ENCODE data around the gene RHEBL1.
A peak's percentile ranks its signal among the peaks of the same experiment; 100 is the strongest.

Gene RHEBL1

GRCh38 chr12:49098035-49098451 is 28.3 kb upstream of the RHEBL1 start:
- H3K4me3 ChIP-seq (ENCODE audit: low read depth in 1 of 2, low read length in 2 of 2) = no peak overlapping the region
- H3K9me3 ChIP-seq (ENCODE audit: control insufficient read depth in 1 of 2, low read length in 2 of 2) = no peaks in the 10 kb centered on the region
- H3K4me1 ChIP-seq (ENCODE audit: control insufficient read depth in 1 of 2, insufficient read depth in 2 of 2, low read length in 2 of 2) = peaks cover 10 to 11% of the 10 kb centered on the region in 2 donors
- H3K36me3 ChIP-seq (ENCODE audit: control insufficient read depth in 1 of 2, insufficient read depth in 2 of 2, low read length in 2 of 2) = peaks cover 42 to 51% of the 10 kb centered on the region in 2 donors
- H3K27ac ChIP-seq (ENCODE audit: low read depth, low read length) = no peak overlapping the region
- peaks cover 16 to 25% of the 10 kb centered on the region in 2 donors for H3K27me3 ChIP-seq (ENCODE audit: control insufficient read depth in 1 of 2, insufficient read depth in 2 of 2, low read length in 2 of 2)
- H3K9ac ChIP-seq (ENCODE audit: low read depth in 1 of 2, low read length in 2 of 2) = no peak overlapping the region

- Histone ChIP-seq H3K9ac (ENCODE audit: low read depth in 1 of 2, low read length in 2 of 2) (no peak overlapping the region), H3K27me3 (ENCODE audit: control insufficient read depth in 1 of 2, insufficient read depth in 2 of 2, low read length in 2 of 2) (peaks cover 21 to 31% of the 10 kb centered on the region in 2 donors), H3K4me3 (ENCODE audit: low read depth in 1 of 2, low read length in 2 of 2) (no peak overlapping the region), H3K4me1 (ENCODE audit: control insufficient read depth in 1 of 2, insufficient read depth in 2 of 2, low read length in 2 of 2) (peaks cover 12 to 13% of the 10 kb centered on the region in 2 donors), H3K9me3 (ENCODE audit: control insufficient read depth in 1 of 2, low read length in 2 of 2) (no peaks in the 10 kb centered on the region), H3K36me3 (ENCODE audit: control insufficient read depth in 1 of 2, insufficient read depth in 2 of 2, low read length in 2 of 2) (peaks cover 35 to 44% of the 10 kb centered on the region in 2 donors), H3K27ac (ENCODE audit: low read depth, low read length) (no peak overlapping the region)
Observed at GRCh38 chr12:49097381-49097780, 27.6 kb upstream of the RHEBL1 start.

GRCh38 chr12:49094975-49095365 is 25.2 kb upstream of the RHEBL1 start:
- Histone ChIP-seq H3K27me3 (ENCODE audit: control insufficient read depth in 1 of 2, insufficient read depth in 2 of 2, low read length in 2 of 2) (peaks cover 44 to 53% of the 10 kb centered on the region in 2 donors), H3K27ac (ENCODE audit: low read depth, low read length) (no peak overlapping the region), H3K9me3 (ENCODE audit: control insufficient read depth in 1 of 2, low read length in 2 of 2) (no peaks in the 10 kb centered on the region), H3K4me3 (ENCODE audit: low read depth in 1 of 2, low read length in 2 of 2) (no peak overlapping the region), H3K9ac (ENCODE audit: low read depth in 1 of 2, low read length in 2 of 2) (no peak overlapping the region), H3K36me3 (ENCODE audit: control insufficient read depth in 1 of 2, insufficient read depth in 2 of 2, low read length in 2 of 2) (peaks cover 14 to 21% of the 10 kb centered on the region in 2 donors), H3K4me1 (ENCODE audit: control insufficient read depth in 1 of 2, insufficient read depth in 2 of 2, low read length in 2 of 2) (peaks cover 25 to 26% of the 10 kb centered on the region in 2 donors)

GRCh38 chr12:49094160-49094974 is 24.6 kb upstream of the RHEBL1 start, which contains the start of gene DHH:
TSS of gene DHH (minus strand) at chr12:49094801. CDS start at chr12:49094512, 289 bp downstream.
- no peak within 1 kb of the TSS for H3K9ac ChIP-seq (ENCODE audit: low read depth in 1 of 2, low read length in 2 of 2)
- no peaks in the 10 kb centered on the region for H3K9me3 ChIP-seq (ENCODE audit: control insufficient read depth in 1 of 2, low read length in 2 of 2)
- peaks cover 14 to 17% of the 10 kb centered on the region in 2 donors for H3K36me3 ChIP-seq (ENCODE audit: control insufficient read depth in 1 of 2, insufficient read depth in 2 of 2, low read length in 2 of 2)
- no peak within 1 kb of the TSS for H3K27ac ChIP-seq (ENCODE audit: low read depth, low read length)
- H3K4me3 ChIP-seq (ENCODE audit: low read depth in 1 of 2, low read length in 2 of 2) = peak within 1 kb of the TSS; percentile 36 to 40
- H3K27me3 ChIP-seq (ENCODE audit: control insufficient read depth in 1 of 2, insufficient read depth in 2 of 2, low read length in 2 of 2) = peaks cover 50 to 58% of the 10 kb centered on the region in 2 donors
- H3K4me1 ChIP-seq (ENCODE audit: control insufficient read depth in 1 of 2, insufficient read depth in 2 of 2, low read length in 2 of 2) = peaks cover 29 to 32% of the 10 kb centered on the region in 2 donors

GRCh38 chr12:49093792-49094159 is 24.0 kb upstream of the RHEBL1 start:
- Histone ChIP-seq H3K9me3 (ENCODE audit: control insufficient read depth in 1 of 2, low read length in 2 of 2) (no peaks in the 10 kb centered on the region), H3K4me1 (ENCODE audit: control insufficient read depth in 1 of 2, insufficient read depth in 2 of 2, low read length in 2 of 2) (peaks cover 29 to 35% of the 10 kb centered on the region in 2 donors), H3K27me3 (ENCODE audit: control insufficient read depth in 1 of 2, insufficient read depth in 2 of 2, low read length in 2 of 2) (peaks cover 56 to 64% of the 10 kb centered on the region in 2 donors), H3K36me3 (ENCODE audit: control insufficient read depth in 1 of 2, insufficient read depth in 2 of 2, low read length in 2 of 2) (peaks cover 12 to 14% of the 10 kb centered on the region in 2 donors), H3K4me3 (ENCODE audit: low read depth in 1 of 2, low read length in 2 of 2) (peak overlapping the region; percentile 36 to 40), H3K9ac (ENCODE audit: low read depth in 1 of 2, low read length in 2 of 2) (no peak overlapping the region), H3K27ac (ENCODE audit: low read depth, low read length) (no peak overlapping the region)

- Histone ChIP-seq H3K27ac (ENCODE audit: low read depth, low read length) (no peak overlapping the region), H3K9ac (ENCODE audit: low read depth in 1 of 2, low read length in 2 of 2) (no peak overlapping the region), H3K4me1 (ENCODE audit: control insufficient read depth in 1 of 2, insufficient read depth in 2 of 2, low read length in 2 of 2) (peaks cover 31 to 43% of the 10 kb centered on the region in 2 donors), H3K36me3 (ENCODE audit: control insufficient read depth in 1 of 2, insufficient read depth in 2 of 2, low read length in 2 of 2) (peaks cover 12 to 14% of the 10 kb centered on the region in 2 donors), H3K4me3 (ENCODE audit: low read depth in 1 of 2, low read length in 2 of 2) (no peak overlapping the region), H3K9me3 (ENCODE audit: control insufficient read depth in 1 of 2, low read length in 2 of 2) (no peaks in the 10 kb centered on the region), H3K27me3 (ENCODE audit: control insufficient read depth in 1 of 2, insufficient read depth in 2 of 2, low read length in 2 of 2) (peaks cover 62 to 69% of the 10 kb centered on the region in 2 donors)
Observed at GRCh38 chr12:49092816-49093406, 23.1 kb upstream of the RHEBL1 start.

GRCh38 chr12:49092086-49092815 is 22.5 kb upstream of the RHEBL1 start:
- peaks cover 62 to 69% of the 10 kb centered on the region in 2 donors for H3K27me3 ChIP-seq (ENCODE audit: control insufficient read depth in 1 of 2, insufficient read depth in 2 of 2, low read length in 2 of 2)
- H3K9me3 ChIP-seq (ENCODE audit: control insufficient read depth in 1 of 2, low read length in 2 of 2) = no peaks in the 10 kb centered on the region
- H3K36me3 ChIP-seq (ENCODE audit: control insufficient read depth in 1 of 2, insufficient read depth in 2 of 2, low read length in 2 of 2) = peaks cover 6 to 7% of the 10 kb centered on the region in 2 donors
- peaks cover 35 to 48% of the 10 kb centered on the region in 2 donors for H3K4me1 ChIP-seq (ENCODE audit: control insufficient read depth in 1 of 2, insufficient read depth in 2 of 2, low read length in 2 of 2)
- no peak overlapping the region for H3K27ac ChIP-seq (ENCODE audit: low read depth, low read length)
- peak overlapping the region; percentile 50 to 53 for H3K4me3 ChIP-seq (ENCODE audit: low read depth in 1 of 2, low read length in 2 of 2)
- H3K9ac ChIP-seq (ENCODE audit: low read depth in 1 of 2, low read length in 2 of 2) = no peak overlapping the region

GRCh38 chr12:49091836-49092085 is 22.0 kb upstream of the RHEBL1 start:
- no peak overlapping the region for H3K9ac ChIP-seq (ENCODE audit: low read depth in 1 of 2, low read length in 2 of 2)
- no peak overlapping the region for H3K27ac ChIP-seq (ENCODE audit: low read depth, low read length)
- H3K4me1 ChIP-seq (ENCODE audit: control insufficient read depth in 1 of 2, insufficient read depth in 2 of 2, low read length in 2 of 2) = peaks cover 35 to 48% of the 10 kb centered on the region in 2 donors

GRCh38 chr12:49091056-49091835 is 21.5 kb upstream of the RHEBL1 start:
- no peaks in the 10 kb centered on the region for H3K9me3 ChIP-seq (ENCODE audit: control insufficient read depth in 1 of 2, low read length in 2 of 2)
- H3K4me1 ChIP-seq (ENCODE audit: control insufficient read depth in 1 of 2, insufficient read depth in 2 of 2, low read length in 2 of 2) = peaks cover 35 to 48% of the 10 kb centered on the region in 2 donors
- H3K36me3 ChIP-seq (ENCODE audit: control insufficient read depth in 1 of 2, insufficient read depth in 2 of 2, low read length in 2 of 2) = no peaks in the 10 kb centered on the region
- H3K9ac ChIP-seq (ENCODE audit: low read depth in 1 of 2, low read length in 2 of 2) = no peak overlapping the region
- no peak overlapping the region for H3K27ac ChIP-seq (ENCODE audit: low read depth, low read length)
- peaks cover 62 to 69% of the 10 kb centered on the region in 2 donors for H3K27me3 ChIP-seq (ENCODE audit: control insufficient read depth in 1 of 2, insufficient read depth in 2 of 2, low read length in 2 of 2)
- H3K4me3 ChIP-seq (ENCODE audit: low read depth in 1 of 2, low read length in 2 of 2) = no peak overlapping the region

More at GRCh38 chr12:49091836-49092085, 22.0 kb upstream of the RHEBL1 start:
- H3K9me3 ChIP-seq (ENCODE audit: control insufficient read depth in 1 of 2, low read length in 2 of 2) = no peaks in the 10 kb centered on the region
- H3K27me3 ChIP-seq (ENCODE audit: control insufficient read depth in 1 of 2, insufficient read depth in 2 of 2, low read length in 2 of 2) = peaks cover 62 to 69% of the 10 kb centered on the region in 2 donors
- peaks cover 2% of the 10 kb centered on the region in 2 donors for H3K36me3 ChIP-seq (ENCODE audit: control insufficient read depth in 1 of 2, insufficient read depth in 2 of 2, low read length in 2 of 2)
- peak overlapping the region; percentile 50 to 53 for H3K4me3 ChIP-seq (ENCODE audit: low read depth in 1 of 2, low read length in 2 of 2)

All from duodenal mucosa (tissue), 2 donors.